CD4-positive, alpha-beta T cell treated with Interleukin-1 beta for 1 hour (primary cell): ENCODE measurements around the gene RPS27.
"Not testable (repeated sequence)": the region's sequence is repeated elsewhere in the genome, so short reads cannot be mapped to it uniquely, and the experiment has no call there.

Experiments used
- DNase-seq, 2 donors: peaks; one replicate each; pipeline ENCODE4 v3.0.0-alpha.2; 2020 to 2022

Gene RPS27

DNA sequence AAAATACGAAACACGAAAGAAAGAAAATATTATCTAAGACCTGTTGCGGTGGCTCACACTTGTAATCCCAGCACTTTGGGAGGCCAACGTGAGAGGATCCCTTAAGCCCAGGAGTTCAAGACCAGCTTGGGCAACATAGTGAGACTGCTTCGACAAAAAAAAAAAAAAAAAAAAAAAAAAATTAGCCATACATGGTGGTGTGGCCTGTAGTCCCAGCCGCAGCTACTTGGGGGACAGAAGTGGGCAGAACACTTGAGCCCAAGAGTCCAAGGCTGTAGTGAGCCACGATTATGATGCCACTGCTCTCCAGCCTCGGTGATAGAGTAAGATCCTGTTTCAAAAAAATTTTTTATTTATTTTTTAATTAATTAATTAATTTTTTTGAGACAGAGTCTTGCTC lies 2.9 kb upstream of the RPS27 start:
- DNase-seq, result no peak

DNA sequence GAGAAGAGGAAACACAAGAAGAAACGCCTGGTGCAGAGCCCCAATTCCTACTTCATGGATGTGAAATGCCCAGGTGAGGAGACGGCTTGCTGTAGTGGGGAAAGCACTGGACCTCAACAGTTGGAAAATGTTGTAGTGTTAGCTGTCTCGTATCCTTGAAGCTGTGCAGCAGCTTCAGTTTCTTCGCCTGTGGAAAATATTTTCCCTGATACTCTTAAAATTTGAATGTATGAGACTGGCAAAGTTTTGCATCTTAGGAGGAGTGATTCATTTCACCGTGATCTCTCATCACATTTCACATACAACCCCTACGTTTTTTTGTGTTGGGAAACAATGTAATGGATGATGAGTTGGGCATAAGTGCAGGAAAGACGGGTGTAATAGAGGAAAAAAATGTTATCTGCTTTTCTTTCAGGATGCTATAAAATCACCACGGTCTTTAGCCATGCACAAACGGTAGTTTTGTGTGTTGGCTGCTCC lies 629 bp downstream of the RPS27 start:
- peak in 1 of 2 donors; percentile 30 for DNase-seq

GRCh38 chr1:153991806-153992205 lies 1.2 kb downstream of the RPS27 start:
- DNase-seq, result no peak

DNA sequence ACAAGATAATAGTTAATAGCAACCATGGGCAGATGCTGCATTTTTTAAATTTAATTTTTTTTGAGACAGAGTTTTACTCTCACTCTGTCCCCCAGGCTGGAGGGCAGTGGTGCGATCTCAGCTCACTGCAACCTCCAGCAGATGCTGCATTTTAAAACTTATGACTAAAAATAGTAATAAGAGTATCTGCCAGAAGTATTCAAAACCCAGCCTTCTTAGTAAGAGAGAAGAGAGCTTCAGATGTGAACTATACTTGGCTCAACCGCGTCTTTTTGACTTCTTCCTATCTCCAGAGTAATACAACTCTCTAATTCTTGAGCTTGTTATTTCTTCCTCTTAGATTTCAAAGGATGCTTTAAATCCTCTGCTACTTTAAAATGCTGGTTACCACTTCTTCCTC lies 4.6 kb downstream of the RPS27 start:
- no peak for DNase-seq

GRCh38 chr1:153995640-153996039 lies 5.1 kb downstream of the RPS27 start:
- no peak for DNase-seq

GRCh38 chr1:153996882-153997281 lies 6.3 kb downstream of the RPS27 start:
- not testable (repeated sequence) for DNase-seq

DNA sequence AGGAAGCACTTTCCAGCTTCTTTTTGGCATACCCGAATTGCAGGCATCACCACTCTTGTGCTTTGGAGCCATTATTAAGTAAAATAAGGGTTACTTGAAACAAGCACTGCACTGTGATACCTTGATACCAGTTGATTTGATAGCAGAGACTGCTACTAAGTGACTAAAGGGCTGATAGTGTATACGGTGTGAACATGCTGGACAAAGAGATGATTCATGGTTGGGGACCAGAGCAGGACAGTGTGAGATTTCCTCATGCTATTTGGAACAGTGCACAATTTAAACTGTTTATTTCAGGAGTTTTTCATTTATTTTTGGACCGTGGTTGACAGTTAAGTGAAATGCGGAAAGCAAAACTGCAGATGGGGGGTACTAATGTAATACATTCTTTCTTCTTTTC lies 9.9 kb downstream of the RPS27 start:
- no peak for DNase-seq

GRCh38 chr1:154006136-154006535 lies 15.6 kb downstream of the RPS27 start:
- DNase-seq, result no peak

DNA sequence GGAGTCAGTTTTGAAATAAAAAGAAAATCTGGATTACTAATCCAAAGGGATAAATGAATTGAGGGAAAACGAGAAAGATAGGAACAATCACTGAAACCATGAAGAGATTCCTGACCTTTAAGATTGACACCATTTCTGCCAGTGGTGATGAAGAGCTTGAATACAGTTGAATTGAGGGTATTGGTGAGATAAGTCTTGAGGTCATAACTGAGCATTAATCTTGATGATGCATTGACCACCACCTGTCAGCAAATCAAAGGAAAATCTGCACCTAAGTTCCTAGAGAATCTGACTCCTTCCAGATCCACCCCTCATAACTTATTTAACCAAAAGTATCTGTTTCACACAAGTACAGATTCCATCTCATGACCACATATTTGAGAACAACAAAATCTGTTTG lies 21.6 kb downstream of the RPS27 start:
- no peak for DNase-seq

DNA sequence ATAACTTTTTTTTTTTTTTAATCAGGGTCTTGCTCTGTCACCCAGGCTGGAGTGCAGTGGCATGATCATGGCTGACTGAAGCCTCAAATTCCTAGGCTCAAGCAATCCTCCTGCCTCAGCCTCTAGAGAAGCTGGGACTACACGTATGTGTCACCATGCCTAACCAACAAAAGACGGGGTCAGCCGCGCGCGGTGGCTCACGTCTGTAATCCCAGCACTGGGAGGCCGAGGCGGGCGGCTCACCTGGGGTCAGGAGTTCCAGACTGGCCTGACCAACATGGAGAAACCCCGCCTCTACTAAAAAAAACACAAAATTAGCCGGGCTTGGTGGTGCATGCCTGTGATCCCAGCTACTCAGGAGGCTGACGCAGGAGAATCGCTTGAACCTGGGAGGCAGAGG lies 22.0 kb downstream of the RPS27 start:
- not testable (repeated sequence) for DNase-seq

GRCh38 chr1:154014154-154014907 lies 23.8 kb downstream of the RPS27 start:
- DNase-seq, result no peak

DNA sequence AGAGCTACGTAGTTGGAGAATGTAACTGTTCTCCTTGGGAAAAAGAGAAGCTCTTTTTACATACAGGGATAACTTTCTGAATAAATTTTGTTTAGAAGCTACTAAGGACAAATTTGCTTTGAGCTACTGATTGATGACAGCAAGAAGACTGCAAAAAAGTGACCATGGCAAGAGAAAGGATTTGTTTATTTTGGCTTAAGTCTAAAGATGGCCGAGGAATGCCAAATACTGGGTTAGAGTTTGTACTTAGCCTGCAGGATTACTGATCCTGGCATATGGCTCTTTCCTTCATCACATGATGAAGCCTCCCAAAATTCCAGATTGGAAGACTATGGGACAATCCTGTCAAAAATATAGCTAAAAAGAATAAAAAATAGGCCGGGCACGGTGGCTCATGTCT lies 28.7 kb downstream of the RPS27 start:
- DNase-seq, result no peak

GRCh38 chr1:154019940-154020339 lies 29.4 kb downstream of the RPS27 start:
- no peak for DNase-seq

DNA sequence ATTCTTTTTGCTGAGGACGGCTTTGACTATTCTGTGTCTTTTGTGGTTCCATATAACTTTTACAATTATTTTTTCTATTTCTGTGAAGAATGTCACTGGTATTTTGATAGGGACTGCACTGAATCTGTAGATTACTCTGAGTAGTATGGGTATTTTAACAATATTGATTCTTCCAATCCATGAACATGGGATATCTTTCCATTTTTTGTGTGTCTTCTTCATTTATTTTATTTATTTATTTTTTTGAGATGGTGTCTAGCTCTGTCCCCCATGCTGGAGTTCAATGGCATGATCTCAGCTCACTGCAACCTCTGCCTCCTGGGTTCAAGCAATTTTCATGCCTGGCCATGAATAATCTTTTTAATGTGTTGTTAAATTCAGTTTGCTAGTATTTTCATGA lies 43.1 kb downstream of the RPS27 start:
- not testable (repeated sequence) for DNase-seq
